Measurements from ENCODE around the gene ANKRD29.

GRCh38 chr18:23572570-23572969 lies 90.1 kb downstream of the ANKRD29 start:
- TF ChIP-seq CTCF (conservative IDR thresholded peaks at IDR 0.05; ENCODE audit: low read length) (no peak), EZH2phosphoT487 (IDR thresholded peaks at IDR 0.05; ENCODE audit: borderline replicate concordance, low read depth, low read length) (no peak)

Measured in OCI-LY7 (cell line).